Hepatocyte (in vitro differentiated cells): ENCODE results near the gene FBRSL1. TPM values are rescaled to one million over a fixed set of nuclear protein-coding genes. Genes with fewer than 3 reads are reported as not detected.

Experiments used
- DNase-seq: peaks from one replicate; pipeline ENCODE4 v3.0.0-alpha.2; 2016; ENCODE audit warnings: low spot score
- H2AFZ ChIP-seq: fragments of 200-600 bp; sonication (generic); 2 replicates; pipeline ENCODE4 v1.6.0; 2016; ENCODE audit warnings: antibody characterized with exemption, mild to moderate bottlenecking
- H3K27ac ChIP-seq: fragments of 200-600 bp; sonication (generic); 2 replicates; pipeline ENCODE4 v1.5.1; 2016; ENCODE audit warnings: mild to moderate bottlenecking
- H3K27me3 ChIP-seq: fragments of 200-600 bp; sonication (generic); 2 replicates; pipeline ENCODE4 v1.6.1; 2016
- H3K36me3 ChIP-seq: fragments of 200-600 bp; sonication (generic); replicated peaks from 2 replicates; pipeline ENCODE4 v1.5.1; 2016; ENCODE audit warnings: low read depth; ENCODE audit not compliant: insufficient read depth
- H3K4me1 ChIP-seq: fragments of 200-600 bp; sonication (generic); 2 replicates; pipeline ENCODE4 v1.5.1; 2016; ENCODE audit warnings: mild to moderate bottlenecking, moderate library complexity; ENCODE audit not compliant: insufficient read depth
- H3K4me2 ChIP-seq: fragments of 200-600 bp; sonication (generic); 2 replicates; pipeline ENCODE4 v1.6.0; 2016
- H3K4me3 ChIP-seq: fragments of 200-600 bp; sonication (generic); 2 replicates; pipeline ENCODE4 v1.5.1; 2016; ENCODE audit warnings: mild to moderate bottlenecking
- H3K79me2 ChIP-seq: fragments of 200-600 bp; sonication (generic); 2 replicates; pipeline ENCODE4 v1.6.0; 2017; ENCODE audit warnings: mild to moderate bottlenecking
- H3K9me2 ChIP-seq: fragments of 200-600 bp; sonication (generic); replicated peaks from 2 replicates; pipeline ENCODE4 v1.6.0; 2017; ENCODE audit warnings: mild to moderate bottlenecking; ENCODE audit not compliant: insufficient read depth
- H3K9me3 ChIP-seq: fragments of 200-600 bp; sonication (generic); 2 replicates; pipeline ENCODE4 v1.5.1; 2016; ENCODE audit warnings: low read depth, mild to moderate bottlenecking
- H4K20me1 ChIP-seq: fragments of 200-600 bp; sonication (generic); 2 replicates; pipeline ENCODE4 v1.6.0; 2016; ENCODE audit warnings: mild to moderate bottlenecking; ENCODE audit not compliant: insufficient read depth, poor library complexity, severe bottlenecking
- EZH2 ChIP-seq: fragments of 200-600 bp; sonication (generic); IDR thresholded peaks from 2 replicates; pipeline ENCODE4 v1.6.1; 2016; ENCODE audit warnings: antibody characterized with exemption, mild to moderate bottlenecking, borderline replicate concordance
- EZH2phosphoT487 ChIP-seq: fragments of 200-600 bp; sonication (generic); IDR thresholded peaks from one replicate; pipeline ENCODE4 v1.6.1; 2018; ENCODE audit warnings: antibody characterized with exemption, mild to moderate bottlenecking, low read depth, moderate library complexity; ENCODE audit not compliant: unreplicated experiment, severe bottlenecking
- WGBS: methylation state at CpG from one replicate; pipeline ENCODE4 v1.1.6; 2016; ENCODE audit warnings: low lambda C conversion rate; ENCODE audit errors: missing lambda C conversion rate; 5-methylcytosine and 5-hydroxymethylcytosine counted together
- polyA plus RNA-seq: library from polyadenylated mRNA; unstranded; fragments of >200 nt; fragmentation: Nextera tagmentation; extraction: Ambion mirVana; gene quantifications from 2 replicates; pipeline ENCODE4 v1.2.1, GENCODE V29; 2016
- total RNA-seq: library from RNA; depleted of rRNA; stranded (reverse); fragments of >200 nt; gene quantifications from 2 replicates; pipeline ENCODE4 v1.2.3, GENCODE V29; 2014
- TF ChIP-seq, protein P1 (sequence below): fragments of 200-600 bp; sonication (generic); IDR thresholded peaks from 2 replicates; pipeline ENCODE4 v1.5.1; 2016; ENCODE audit warnings: antibody characterized with exemption, mild to moderate bottlenecking; ENCODE audit not compliant: poor library complexity

FBRSL1 gene
- total and polyA plus RNA-seq, 2 experiments from 2014 or later: 18.5 to 61.1 TPM

DNA sequence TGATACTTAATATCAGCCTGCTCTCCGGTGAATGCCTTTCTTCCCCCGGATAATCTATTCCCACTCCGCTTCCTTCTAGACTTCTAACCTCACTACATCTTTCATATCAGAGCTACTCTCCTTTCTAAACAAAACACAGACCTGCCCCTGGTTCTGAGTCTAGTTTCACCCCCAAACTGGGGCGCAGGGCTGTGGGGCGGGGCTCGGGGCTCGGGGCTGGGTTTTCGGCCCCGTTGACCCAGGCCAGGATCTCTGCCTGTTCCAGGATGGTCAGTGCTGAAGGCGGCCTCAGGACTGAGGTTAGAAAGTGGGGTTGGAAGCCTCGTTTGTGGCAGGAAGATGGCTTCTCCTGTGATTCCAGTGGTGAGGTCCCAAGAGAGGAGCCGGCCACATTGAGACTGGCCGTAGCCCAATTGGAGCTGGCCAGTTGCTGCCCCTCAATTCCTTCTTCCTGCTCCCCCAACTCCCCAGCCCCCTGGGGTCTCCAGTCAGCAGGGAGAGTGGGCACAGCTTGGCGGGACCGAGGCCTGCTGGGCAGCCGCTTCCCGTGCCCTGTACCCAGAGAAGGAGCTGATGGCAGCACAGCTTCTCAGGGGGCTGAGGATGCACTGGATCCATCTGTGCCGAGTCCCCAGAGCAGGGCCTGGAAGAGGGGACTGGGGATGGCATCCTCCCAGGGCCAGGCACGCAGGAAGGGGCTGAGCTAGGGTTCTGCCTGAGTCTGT, 67.5 kb downstream of the FBRSL1 start:
- Histone ChIP-seq H4K20me1 (peaks cover 14% of the 10 kb centered on the region), H3K27me3 (no peaks in the 10 kb centered on the region), H3K4me2 (no peak overlapping the region), H3K36me3 (no peaks in the 10 kb centered on the region), H3K27ac (no peak overlapping the region), H3K9me3 (no peaks in the 10 kb centered on the region), H3K9me2 (no peaks in the 10 kb centered on the region), H3K4me1 (peaks cover 6% of the 10 kb centered on the region), H3K79me2 (peaks cover 14% of the 10 kb centered on the region), H2AFZ (no peak overlapping the region), H3K4me3 (no peak overlapping the region)
- no peak for TF ChIP-seq EZH2
- TF ChIP-seq, protein P1, sequence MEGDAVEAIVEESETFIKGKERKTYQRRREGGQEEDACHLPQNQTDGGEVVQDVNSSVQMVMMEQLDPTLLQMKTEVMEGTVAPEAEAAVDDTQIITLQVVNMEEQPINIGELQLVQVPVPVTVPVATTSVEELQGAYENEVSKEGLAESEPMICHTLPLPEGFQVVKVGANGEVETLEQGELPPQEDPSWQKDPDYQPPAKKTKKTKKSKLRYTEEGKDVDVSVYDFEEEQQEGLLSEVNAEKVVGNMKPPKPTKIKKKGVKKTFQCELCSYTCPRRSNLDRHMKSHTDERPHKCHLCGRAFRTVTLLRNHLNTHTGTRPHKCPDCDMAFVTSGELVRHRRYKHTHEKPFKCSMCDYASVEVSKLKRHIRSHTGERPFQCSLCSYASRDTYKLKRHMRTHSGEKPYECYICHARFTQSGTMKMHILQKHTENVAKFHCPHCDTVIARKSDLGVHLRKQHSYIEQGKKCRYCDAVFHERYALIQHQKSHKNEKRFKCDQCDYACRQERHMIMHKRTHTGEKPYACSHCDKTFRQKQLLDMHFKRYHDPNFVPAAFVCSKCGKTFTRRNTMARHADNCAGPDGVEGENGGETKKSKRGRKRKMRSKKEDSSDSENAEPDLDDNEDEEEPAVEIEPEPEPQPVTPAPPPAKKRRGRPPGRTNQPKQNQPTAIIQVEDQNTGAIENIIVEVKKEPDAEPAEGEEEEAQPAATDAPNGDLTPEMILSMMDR: no peak
- no peak for TF ChIP-seq EZH2phosphoT487
- DNase-seq: no peak
- WGBS: 91% methylated on average over 18 of the region's 19 CpGs

GRCh38 chr12:132558042-132558856, 68.3 kb downstream of the FBRSL1 start:
- Histone ChIP-seq H3K27me3 (no peaks in the 10 kb centered on the region), H3K9me3 (no peaks in the 10 kb centered on the region), H3K4me2 (no peak overlapping the region), H4K20me1 (peaks cover 16% of the 10 kb centered on the region), H3K4me1 (peaks cover 6% of the 10 kb centered on the region), H3K4me3 (no peak overlapping the region), H3K79me2 (peaks cover 15% of the 10 kb centered on the region), H3K27ac (no peak overlapping the region), H2AFZ (no peak overlapping the region), H3K9me2 (no peaks in the 10 kb centered on the region), H3K36me3 (no peaks in the 10 kb centered on the region)
- WGBS: 88% methylated on average over 35 of the region's 35 CpGs
- no peak for DNase-seq
- TF ChIP-seq EZH2phosphoT487: no peak
- no peak for TF ChIP-seq EZH2
- TF ChIP-seq, protein P1: no peak

- Histone ChIP-seq H3K79me2 (peaks cover 20% of the 10 kb centered on the region), H3K4me1 (peaks cover 6% of the 10 kb centered on the region), H3K9me2 (no peaks in the 10 kb centered on the region), H3K4me2 (peak overlapping the region; percentile 98), H4K20me1 (peaks cover 20% of the 10 kb centered on the region), H3K4me3 (peak overlapping the region; percentile 67), H3K36me3 (no peaks in the 10 kb centered on the region), H3K27me3 (no peaks in the 10 kb centered on the region), H3K27ac (no peak overlapping the region), H3K9me3 (no peaks in the 10 kb centered on the region), H2AFZ (no peak overlapping the region)
- TF ChIP-seq, protein P1: no peak
- TF ChIP-seq EZH2 (no peak), EZH2phosphoT487 (no peak)
- DNase-seq: no peak
- WGBS: 90% methylated on average over 41 of the region's 45 CpGs
Measured at GRCh38 chr12:132558861-132559623, 69.1 kb downstream of the FBRSL1 start.
